CD4-positive, alpha-beta T cell treated with Interleukin-4 for 1 hour (primary cell): ENCODE results near the gene RNF10.

ENCODE experiments used
- DNase-seq, 2 donors: peaks; one replicate each; pipeline ENCODE4 v3.0.0-alpha.2; 2020 to 2022

RNF10 gene

DNA sequence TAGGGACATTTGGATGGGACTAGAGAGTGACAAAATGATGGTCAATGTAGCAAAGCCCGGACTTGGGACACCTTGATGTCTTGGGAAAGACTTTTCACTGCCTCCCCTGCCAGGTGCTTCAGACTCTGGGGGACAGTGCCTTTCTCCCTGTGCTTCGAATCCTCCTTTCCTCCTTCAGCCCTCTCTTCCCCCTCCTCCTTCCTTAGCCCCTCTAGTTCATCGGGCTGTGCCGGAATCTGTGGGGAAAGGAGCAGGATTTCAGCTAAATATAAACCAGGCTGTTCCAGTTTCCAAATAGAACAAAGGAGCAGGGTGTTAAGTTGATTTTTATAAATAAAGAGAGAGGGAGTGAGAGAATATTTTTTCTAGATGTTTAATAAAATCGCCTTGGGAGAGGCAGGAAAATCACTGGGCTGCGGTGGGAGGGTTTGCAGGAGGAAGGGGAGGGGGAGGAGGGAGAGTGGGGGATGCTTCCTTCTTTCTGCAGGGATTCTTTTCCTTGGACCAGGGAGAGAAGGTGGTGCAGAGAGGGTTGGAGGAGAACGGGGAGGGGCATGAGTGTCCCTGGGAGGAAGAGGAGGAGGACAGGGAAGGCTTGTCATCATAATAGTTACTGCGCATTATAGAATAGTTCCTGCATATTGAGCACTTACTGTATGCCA lies 84.9 kb downstream of the RNF10 start:
- DNase-seq: no peak

DNA sequence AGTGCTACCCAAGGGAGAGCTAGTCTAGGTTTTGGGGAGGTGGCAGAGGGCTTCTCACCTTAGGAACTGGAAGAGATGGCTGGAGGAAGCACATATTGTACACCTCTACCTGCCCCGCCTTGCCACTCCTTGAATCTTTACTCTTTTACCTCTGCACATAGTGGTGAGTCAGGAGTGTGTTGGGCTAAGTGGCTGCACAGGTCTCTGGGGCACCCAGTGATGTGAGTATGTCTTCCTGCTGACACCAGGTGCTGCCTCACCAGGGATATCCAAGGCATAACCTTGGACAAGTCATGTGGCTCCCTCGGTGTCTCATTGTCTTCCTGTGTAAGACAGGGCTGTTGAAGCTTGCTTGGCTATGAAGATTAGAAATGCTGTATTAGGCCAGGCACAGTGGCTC lies 86.5 kb downstream of the RNF10 start:
- no peak for DNase-seq

DNA sequence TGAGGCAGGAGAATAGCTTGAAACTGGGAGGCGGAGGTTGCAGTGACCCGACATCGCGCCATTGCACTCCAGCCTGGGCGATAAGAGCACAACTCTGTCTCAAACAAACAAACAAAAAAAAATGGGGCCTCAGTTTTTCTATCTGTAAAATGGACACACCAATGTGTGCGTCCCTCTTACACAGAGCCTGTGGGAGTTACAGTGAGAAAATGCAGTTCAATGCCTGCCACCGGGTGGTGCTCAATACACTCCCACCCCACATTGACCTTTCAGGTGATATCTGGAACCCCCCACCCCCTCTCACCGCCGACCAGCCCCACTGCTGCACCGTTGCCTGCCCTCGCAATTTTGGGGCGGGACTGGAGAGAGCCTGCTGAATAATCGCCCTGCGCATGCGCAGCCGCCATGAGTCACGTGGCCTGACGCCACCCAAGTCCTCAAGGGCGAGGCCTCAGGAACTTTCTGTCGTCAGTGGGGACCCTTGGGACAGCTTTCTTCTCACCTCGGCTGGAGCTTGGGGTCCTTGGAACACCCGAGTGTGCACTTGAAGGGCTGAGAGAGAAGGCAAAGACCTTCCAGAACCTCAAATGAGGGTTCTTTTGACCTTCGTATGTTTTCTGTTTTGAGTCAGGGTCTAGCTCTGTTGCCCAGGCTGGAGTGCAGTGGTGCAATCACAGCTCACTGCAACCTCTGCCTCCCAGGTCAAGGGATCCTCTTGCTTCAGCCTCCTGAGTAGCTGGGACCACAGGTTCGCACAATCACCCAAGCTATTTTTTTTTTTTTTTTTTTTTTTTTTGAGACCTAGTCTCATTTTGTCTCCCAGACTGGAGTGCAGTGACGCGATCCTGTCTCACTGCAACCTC lies 91.6 kb downstream of the RNF10 start:
- DNase-seq: peak; percentile 29 to 35
